Activated CD4-positive, alpha-beta T cell treated with anti-CD3 and anti-CD28 coated beads, Interleukin-2, amount 50 U/mL, for 24 hours (primary cell): Measurements from ENCODE around the gene WDR35.
A peak's percentile ranks its signal among the peaks of the same experiment; 100 is the strongest.

ENCODE experiments used
- DNase-seq, 2 donors: peaks; one replicate each; pipeline ENCODE4 v3.0.0-alpha.2; 2020; ENCODE audit warnings: low read depth in 1 of 2, low spot score in 1 of 2

The WDR35 gene

GRCh38 chr2:20011276-20012031 lies 21.5 kb upstream of the WDR35 start:
- no peak for DNase-seq

GRCh38 chr2:20008703-20009102 lies 18.8 kb upstream of the WDR35 start:
- DNase-seq: no peak

GRCh38 chr2:20005891-20006470 lies 16.1 kb upstream of the WDR35 start:
- DNase-seq: no peak

- no peak for DNase-seq
These were observed 15.2 kb upstream of the WDR35 start for GRCh38 chr2:20005067-20005627.

GRCh38 chr2:20001361-20001863 lies 11.5 kb upstream of the WDR35 start:
- no peak for DNase-seq

- DNase-seq: no peak
These were observed 3.8 kb upstream of the WDR35 start for GRCh38 chr2:19993731-19994130.

- DNase-seq: no peak
These were observed 2.0 kb upstream of the WDR35 start for GRCh38 chr2:19991895-19992294.

GRCh38 chr2:19990416-19990728 lies 467 bp upstream of the WDR35 start:
- peak in 1 of 2 donors; percentile 4 for DNase-seq

- DNase-seq: no peak
These were observed 601 bp downstream of the WDR35 start for GRCh38 chr2:19989342-19989666.

- DNase-seq: no peak
These were observed 1.3 kb downstream of the WDR35 start for GRCh38 chr2:19988600-19988999.

- DNase-seq: no peak
These were observed 2.0 kb downstream of the WDR35 start for GRCh38 chr2:19987936-19988335.

GRCh38 chr2:19982268-19982667 lies 7.6 kb downstream of the WDR35 start:
- DNase-seq: no peak

GRCh38 chr2:19979932-19980331 lies 10.0 kb downstream of the WDR35 start:
- no peak for DNase-seq

- no peak for DNase-seq
These were observed 16.4 kb downstream of the WDR35 start for GRCh38 chr2:19973466-19973865.

GRCh38 chr2:19971691-19972090 lies 18.2 kb downstream of the WDR35 start:
- DNase-seq: no peak

- no peak for DNase-seq
These were observed 26.5 kb downstream of the WDR35 start for GRCh38 chr2:19963386-19963785.

- peak in 1 of 2 donors; percentile 26 for DNase-seq
These were observed 34.1 kb downstream of the WDR35 start for GRCh38 chr2:19955544-19956422.

- no peak for DNase-seq
These were observed 40.8 kb downstream of the WDR35 start for GRCh38 chr2:19949071-19949470.

- no peak for DNase-seq
These were observed 42.5 kb downstream of the WDR35 start for GRCh38 chr2:19947184-19947940.

- no peak for DNase-seq
These were observed 45.6 kb downstream of the WDR35 start for GRCh38 chr2:19944205-19944845.

- no peak for DNase-seq
These were observed 46.7 kb downstream of the WDR35 start for GRCh38 chr2:19943189-19943588.
